HepG2 (cell line): ENCODE measurements around the gene BMI1.

Source experiments
- ATF2 ChIP-seq: sonication (generic); formaldehyde crosslinking; IDR thresholded peaks from 2 replicates; pipeline ENCODE4 v1.4.0; 2020; ENCODE audit warnings: missing genetic modification reagents
- CTCF ChIP-seq: sonication (generic); formaldehyde crosslinking; IDR thresholded peaks from 2 replicates; pipeline ENCODE4 v1.5.0; 2020; ENCODE audit warnings: mild to moderate bottlenecking, missing genetic modification reagents, moderate library complexity
- ETV6 ChIP-seq: sonication (generic); formaldehyde crosslinking; conservative IDR thresholded peaks from 2 replicates; pipeline ENCODE4 v1.4.0; 2020; ENCODE audit warnings: missing genetic modification reagents
- KDM5A ChIP-seq: fragments of 200-600 bp; sonication (generic); IDR thresholded peaks from 2 replicates; pipeline ENCODE4 v1.7.0; 2018; ENCODE audit warnings: antibody characterized with exemption, mild to moderate bottlenecking, low read length, borderline replicate concordance
- MBD4 ChIP-seq: IDR thresholded peaks from 2 replicates; pipeline ENCODE4 v1.6.1; 2012; ENCODE audit warnings: low read length, inconsistent platforms, borderline replicate concordance
- PHF21A ChIP-seq: sonication (generic); formaldehyde crosslinking; IDR thresholded peaks from 2 replicates; pipeline ENCODE4 v1.5.0; 2020; ENCODE audit warnings: mild to moderate bottlenecking, missing genetic modification reagents
- ZNF713 ChIP-seq: sonication (generic); formaldehyde crosslinking; IDR thresholded peaks from 2 replicates; pipeline ENCODE4 v1.4.0; 2020; ENCODE audit warnings: mild to moderate bottlenecking, missing genetic modification reagents
- ZNF776 ChIP-seq: sonication (generic); formaldehyde crosslinking; IDR thresholded peaks from 2 replicates; pipeline ENCODE4 v1.4.0; 2020; ENCODE audit warnings: mild to moderate bottlenecking, missing genetic modification reagents

GRCh38 chr10:22334414-22335172 is 13.7 kb downstream of the BMI1 start:
- TF ChIP-seq ETV6 (CRISPR knock-in tag) (no peak), ZNF713 (no peak), ZNF776 (CRISPR knock-in tag) (no peak), CTCF (CRISPR knock-in tag) (no peak), KDM5A (no peak), PHF21A (CRISPR knock-in tag) (no peak), MBD4 (no peak), ATF2 (CRISPR knock-in tag) (no peak)
